ENCODE measurements around the gene CTCFL. TPM values are rescaled to one million over a fixed set of nuclear protein-coding genes. Genes with fewer than 3 reads are reported as not detected.

Gene CTCFL
- total and polyA plus RNA-seq, 2 of the 8 experiments (the other 6 are each of a cell fraction or from before 2014, with no cell fraction given), result 0.30 to 0.80 TPM

GRCh38 chr20:57529160-57529585, 4.2 kb upstream of the CTCFL start:
- H3K9ac ChIP-seq (replicated peaks in 1 of 4; ENCODE audit: extremely low read depth in 1 of 4, low read depth in 3 of 4, low read length in 3 of 4), result no peak overlapping the region
- H2BK5ac ChIP-seq (ENCODE audit: low read depth, low read length), result no peak overlapping the region
- no peak overlapping the region for H3K4ac ChIP-seq (replicated peaks; ENCODE audit: insufficient read length, low read depth, low read length)
- no peaks in the 10 kb centered on the region; a peak in 2 of 7 replicates for H3K27me3 ChIP-seq (replicated peaks in 1 of 4; ENCODE audit: control insufficient read depth in 3 of 4, extremely low read depth in 1 of 4, insufficient read depth in 3 of 4, low read length in 3 of 4)
- H4K8ac ChIP-seq (ENCODE audit: extremely low read depth, insufficient read depth, low read length), result no peak overlapping the region
- H3K23me2 ChIP-seq (ENCODE audit: low read depth, low read length), result no peaks in the 10 kb centered on the region
- H3K56ac ChIP-seq (replicated peaks; ENCODE audit: insufficient read length, low read depth, low read length), result no peak overlapping the region
- H3K27ac ChIP-seq (ENCODE audit: low read depth, low read length), result no peak overlapping the region
- H3K14ac ChIP-seq (ENCODE audit: insufficient read length), result no peak overlapping the region
- no peak overlapping the region for H2BK20ac ChIP-seq (ENCODE audit: low read length)
- H4K91ac ChIP-seq (replicated peaks; ENCODE audit: insufficient read length, low read length), result no peak overlapping the region
- H2BK12ac ChIP-seq (ENCODE audit: low read depth, low read length), result no peak overlapping the region
- peaks cover 0 to 11% (median 3%) of the 10 kb centered on the region in 4 experiments; a peak in 5 of 7 replicates for H3K4me1 ChIP-seq (replicated peaks in 1 of 4; ENCODE audit: control insufficient read depth in 3 of 4, insufficient read depth in 4 of 4, low read length in 3 of 4)
- no peak overlapping the region for H2AFZ ChIP-seq (ENCODE audit: low read length)
- WGBS, 2 experiments (ENCODE audit: extremely low coverage in 1 of 2, insufficient coverage in 1 of 2, insufficient read length in 1 of 2, insufficient replicate concordance in 2 of 2, low coverage in 1 of 2, low lambda C conversion rate in 2 of 2, missing lambda C conversion rate in 1 of 2), result 90% methylated on average over 8 of the region's 8 CpGs; no CpG with 5 or more reads in 1 of the 2 experiments
- no peak overlapping the region for H3K23ac ChIP-seq (ENCODE audit: insufficient read length)
- no peaks in the 10 kb centered on the region for H3K79me2 ChIP-seq (ENCODE audit: control insufficient read depth in 1 of 2, insufficient read depth in 2 of 2, low read length in 2 of 2)
- H3K36me3 ChIP-seq (ENCODE audit: control insufficient read depth in 2 of 4, insufficient read depth in 4 of 4, low read length in 3 of 4), result no peaks in the 10 kb centered on the region
- H3K4me2 ChIP-seq (ENCODE audit: insufficient read depth in 1 of 2, low read depth in 2 of 2, low read length in 2 of 2), result no peak overlapping the region
- H2BK120ac ChIP-seq (replicated peaks; ENCODE audit: low read depth, low read length), result no peak overlapping the region
- H3K79me1 ChIP-seq (ENCODE audit: low read depth, low read length), result no peaks in the 10 kb centered on the region
- H3K4me3 ChIP-seq (ENCODE audit: extremely low read depth in 1 of 4, insufficient read depth in 2 of 4, low read depth in 3 of 4, low read length in 4 of 4), result no peak overlapping the region
- DNase-seq (ENCODE audit: low read depth in 1 of 2, low spot score in 2 of 2) (no peak), FAIRE-seq (no peak)
- H3K9me3 ChIP-seq (ENCODE audit: insufficient read depth in 2 of 2, low read depth in 1 of 2, low read length in 1 of 2), result no peaks in the 10 kb centered on the region
- ChIA-PET CTCF (ENCODE audit: partially characterized antibody) (interaction anchor here (0.9 to 1.9 kb wide), 3 partner anchors 13 to 68 kb away, joined by 3 to 5 read pairs (median 4); no protein-coding TSS in a partner anchor), POLR2A (ENCODE audit: partially characterized antibody) (no interaction called here)
- H2AK5ac ChIP-seq (ENCODE audit: low read depth, low read length), result no peak overlapping the region
- H4K5ac ChIP-seq (ENCODE audit: insufficient read length, low read depth, low read length), result no peak overlapping the region
- H3K18ac ChIP-seq (ENCODE audit: extremely low read depth, low read length), result no peak overlapping the region
- no peak overlapping the region for H2BK15ac ChIP-seq (ENCODE audit: low read length)
- no peaks in the 10 kb centered on the region for H4K20me1 ChIP-seq (replicated peaks in 1 of 2; ENCODE audit: control insufficient read depth in 1 of 2, insufficient read depth in 2 of 2, low read length in 2 of 2)
- TF ChIP-seq RBBP5 (IDR thresholded peaks at IDR 0.05; ENCODE audit: borderline replicate concordance, low read depth, low read length) (no peak), SP1 (IDR thresholded peaks at IDR 0.05; ENCODE audit: low read depth, low read length) (no peak), CHD1 (IDR thresholded peaks at IDR 0.05; ENCODE audit: low read depth, low read length) (no peak), MAFK (IDR thresholded peaks at IDR 0.05; ENCODE audit: low read depth, low read length) (no peak), YY1 (IDR thresholded peaks at IDR 0.05; ENCODE audit: low read depth, low read length) (no peak), CREB1 (IDR thresholded peaks at IDR 0.05) (no peak), SIN3A (conservative IDR thresholded peaks at IDR 0.05 in 1 of 2, IDR thresholded peaks at IDR 0.05 in 1 of 2; ENCODE audit: low read depth in 1 of 2, low read length in 2 of 2) (no peak), TAF1 (IDR thresholded peaks at IDR 0.05; ENCODE audit: low read depth, low read length) (no peak), BCL11A (IDR thresholded peaks at IDR 0.05; ENCODE audit: low read depth in 2 of 2, low read length in 2 of 2) (no peak), CTBP2 (IDR thresholded peaks at IDR 0.05; ENCODE audit: borderline replicate concordance, insufficient read depth, insufficient read length, low read length) (no peak), POLR2AphosphoS5 (IDR thresholded peaks at IDR 0.05; ENCODE audit: low read depth, low read length) (no peak)
- TF ChIP-seq, protein P1, sequence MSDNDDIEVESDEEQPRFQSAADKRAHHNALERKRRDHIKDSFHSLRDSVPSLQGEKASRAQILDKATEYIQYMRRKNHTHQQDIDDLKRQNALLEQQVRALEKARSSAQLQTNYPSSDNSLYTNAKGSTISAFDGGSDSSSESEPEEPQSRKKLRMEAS (IDR thresholded peaks at IDR 0.05), result no peak
- TF ChIP-seq, protein P2, sequence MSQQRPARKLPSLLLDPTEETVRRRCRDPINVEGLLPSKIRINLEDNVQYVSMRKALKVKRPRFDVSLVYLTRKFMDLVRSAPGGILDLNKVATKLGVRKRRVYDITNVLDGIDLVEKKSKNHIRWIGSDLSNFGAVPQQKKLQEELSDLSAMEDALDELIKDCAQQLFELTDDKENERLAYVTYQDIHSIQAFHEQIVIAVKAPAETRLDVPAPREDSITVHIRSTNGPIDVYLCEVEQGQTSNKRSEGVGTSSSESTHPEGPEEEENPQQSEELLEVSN (IDR thresholded peaks at IDR 0.05), result no peak

All from H1 (cell line).